Adrenal gland (tissue), 5 donors: ENCODE measurements around the gene PSTPIP1.

Source experiments
- CTCF ChIP-seq, 6 experiments: fragments of 450-650 bp in 4 of 6; fragments of 200-600 bp in 2 of 6; sonication (generic) in 1 of 6; IDR thresholded peaks; 1 replicate in 5 of 6; 2 replicates in 1 of 6; pipeline versions ENCODE4 v1.5.1 to v1.8.0; 2016 to 2021; ENCODE audit warnings: antibody characterized with exemption in 6 of 6, mild to moderate bottlenecking in 2 of 6, moderate library complexity in 1 of 6
- POLR2A ChIP-seq, 2 donors: fragments of 450-650 bp; IDR thresholded peaks; one replicate each; pipeline ENCODE4 v1.6.1; 2017; ENCODE audit warnings: antibody characterized with exemption in 2 of 2, mild to moderate bottlenecking in 2 of 2, moderate library complexity in 1 of 2
- donor health status: DM: no; HTN: no; CAD: no.

- no peak for TF ChIP-seq POLR2A (IDR thresholded peaks at IDR 0.05)
- peak; percentile 25 to 60 (median 46) for TF ChIP-seq CTCF (IDR thresholded peaks at IDR 0.05)
These were observed 40.0 kb downstream of the PSTPIP1 start for GRCh38 chr15:77034695-77035489.
